NCI-H146 (cell line): ENCODE results near the gene ALDH1L1.

Experiments
- DNase-seq: peaks from one replicate; lab custom pipeline; 2025; lab: John Stamatoyannopoulos, UW

ALDH1L1 gene

GRCh38 chr3:126118591-126118990, 61.8 kb downstream of the ALDH1L1 start:
- DNase-seq: no peak

- DNase-seq: no peak
Measured at GRCh38 chr3:126117786-126118185, 62.6 kb downstream of the ALDH1L1 start.

- DNase-seq: no peak
Measured at GRCh38 chr3:126117212-126117611, 63.2 kb downstream of the ALDH1L1 start.

- no peak for DNase-seq
Measured at GRCh38 chr3:126116526-126116925, 63.9 kb downstream of the ALDH1L1 start.

GRCh38 chr3:126114443-126115386, 65.7 kb downstream of the ALDH1L1 start:
- peak; percentile 62 for DNase-seq

GRCh38 chr3:126113733-126114442, 66.5 kb downstream of the ALDH1L1 start:
- DNase-seq: peak; percentile 43

- DNase-seq: no peak
Measured at GRCh38 chr3:126113238-126113555, 67.2 kb downstream of the ALDH1L1 start.

GRCh38 chr3:126112531-126113237, 67.7 kb downstream of the ALDH1L1 start:
- no peak for DNase-seq

- no peak for DNase-seq
Measured at GRCh38 chr3:126111566-126112475, 68.6 kb downstream of the ALDH1L1 start.

- DNase-seq: no peak
Measured at GRCh38 chr3:126111126-126111551, 69.2 kb downstream of the ALDH1L1 start.

GRCh38 chr3:126110431-126111125, 69.8 kb downstream of the ALDH1L1 start:
- DNase-seq: no peak

- DNase-seq: no peak
Measured at GRCh38 chr3:126109880-126110235, 70.5 kb downstream of the ALDH1L1 start.

GRCh38 chr3:126109146-126109879, 71.1 kb downstream of the ALDH1L1 start:
- DNase-seq: no peak

GRCh38 chr3:126108676-126109050, 71.7 kb downstream of the ALDH1L1 start:
- no peak for DNase-seq

- DNase-seq: no peak
Measured at GRCh38 chr3:126107957-126108675, 72.3 kb downstream of the ALDH1L1 start.

- DNase-seq: no peak
Measured at GRCh38 chr3:126107203-126107939, 73.0 kb downstream of the ALDH1L1 start.

- no peak for DNase-seq
Measured at GRCh38 chr3:126106336-126107202, 73.8 kb downstream of the ALDH1L1 start.

GRCh38 chr3:126105691-126106187, 74.6 kb downstream of the ALDH1L1 start:
- DNase-seq: no peak
